Caco-2 (cell line): ENCODE data around the gene TPST2. TPM values are rescaled to one million over a fixed set of nuclear protein-coding genes. Genes with fewer than 3 reads are reported as not detected.
A peak's percentile ranks its signal among the peaks of the same experiment; 100 is the strongest.

Experiments
- BruUV-seq: library from RNA; stranded (reverse); fragments of 400-500 nt; replicated peaks from 2 replicates; lab custom pipeline; 2021; lab: Mats Ljungman, UMichigan
- CTCF ChIA-PET: fragments of 300-600 bp; sonication (Branson Sonifier 250); formaldehyde crosslinking; loops from one replicate; lab custom pipeline; 2022; ENCODE audit warnings: antibody characterized with exemption; lab: Charles Lee
- POLR2A ChIA-PET: fragments of 300-600 bp; sonication (Branson Sonifier 250); formaldehyde crosslinking; loops from one replicate; lab custom pipeline; 2022; ENCODE audit warnings: antibody characterized with exemption; lab: Charles Lee
- DNase-seq, 2 experiments: peaks; one replicate each; pipeline versions ENCODE4 v3.0.0 to v3.0.0-alpha.2; 2020 to 2022
- H3K27me3 ChIP-seq: replicated peaks from 2 replicates; pipeline ENCODE4 v1.6.0; 2011; ENCODE audit warnings: low read length; ENCODE audit not compliant: control insufficient read depth, insufficient read depth
- H3K36me3 ChIP-seq: 2 replicates; pipeline ENCODE4 v1.5.1; 2011; ENCODE audit warnings: low read length; ENCODE audit not compliant: control insufficient read depth, insufficient read depth
- H3K4me1 ChIP-seq: fragments of 250-450 bp; sonication (Bioruptor Pico); 2 replicates; pipeline ENCODE4 v1.5.1; 2020; ENCODE audit warnings: mild to moderate bottlenecking
- H3K4me3 ChIP-seq: 2 replicates; pipeline ENCODE4 v1.5.1; 2011; ENCODE audit warnings: low read depth, mild to moderate bottlenecking, control low read depth, low read length
- H3K9me3 ChIP-seq: fragments of 250-450 bp; sonication (Bioruptor Pico); 2 replicates; pipeline ENCODE4 v1.5.1; 2020; ENCODE audit warnings: mild to moderate bottlenecking, moderate library complexity
- H3K27ac Mint-ChIP-seq: one replicate; pipeline ENCODE4 v1.8.0; 2022; ENCODE audit warnings: mixed read lengths; ENCODE audit not compliant: unreplicated experiment
- H3K27me3 Mint-ChIP-seq: one replicate; pipeline ENCODE4 v1.8.0; 2022; ENCODE audit warnings: mixed read lengths; ENCODE audit not compliant: insufficient read depth, unreplicated experiment
- H3K36me3 Mint-ChIP-seq: one replicate; pipeline ENCODE4 v1.8.0; 2022; ENCODE audit warnings: mild to moderate bottlenecking, mixed read lengths; ENCODE audit not compliant: insufficient read depth, unreplicated experiment
- H3K4me1 Mint-ChIP-seq: one replicate; pipeline ENCODE4 v1.8.0; 2022; ENCODE audit warnings: low read depth, mixed read lengths; ENCODE audit not compliant: unreplicated experiment
- H3K4me3 Mint-ChIP-seq: one replicate; pipeline ENCODE4 v1.8.0; 2022; ENCODE audit warnings: mild to moderate bottlenecking, moderate library complexity, mixed read lengths; ENCODE audit not compliant: unreplicated experiment
- H3K9me3 Mint-ChIP-seq: one replicate; pipeline ENCODE4 v1.8.0; 2022; ENCODE audit warnings: mixed read lengths; ENCODE audit not compliant: unreplicated experiment
- CTCF ChIP-seq, 2 experiments: fragments of 200-600 bp in 1 of 2; IDR thresholded peaks; 1 replicate in 1 of 2; 2 replicates in 1 of 2; pipeline versions ENCODE4 v1.5.1 to v1.8.0; 2011 to 2022; ENCODE audit warnings: antibody characterized with exemption in 1 of 2, control low read depth in 1 of 2, inconsistent platforms in 1 of 2, low read depth in 1 of 2, low read length in 1 of 2, mild to moderate bottlenecking in 1 of 2, moderate library complexity in 1 of 2; ENCODE audit not compliant: insufficient read depth in 1 of 2, severe bottlenecking in 1 of 2, unreplicated experiment in 1 of 2
- intact Hi-C: fragments of 100-400 bp; cut with micrococcal nuclease; formaldehyde crosslinking; loops from one replicate; pipeline ENCODE4 v1.10.0; 2022; ENCODE audit not compliant: unreplicated experiment
- total RNA-seq: library from RNA; stranded (reverse); gene quantifications from 2 replicates; pipeline ENCODE4 v1.2.3, GENCODE V29; 2022

TPST2 gene
- total RNA-seq, 1 experiment from 2014 or later: 9.5 TPM

- H3K4me1 Mint-ChIP-seq: peaks cover 30% of the 10 kb centered on the region
- BruUV-seq: no TSS peak
- peak overlapping the region; percentile 60 for H3K4me3 Mint-ChIP-seq
- DNase-seq: no peak
- TF ChIP-seq CTCF (IDR thresholded peaks at IDR 0.05; ENCODE audit: insufficient read depth in 1 of 2, low read depth in 1 of 2, low read length in 1 of 2, severe bottlenecking in 1 of 2, unreplicated experiment in 1 of 2): no peak
- H3K27me3 Mint-ChIP-seq: no peaks in the 10 kb centered on the region
- H3K4me3 ChIP-seq: no peak overlapping the region
- peaks cover 12% of the 10 kb centered on the region; the same call in 1 of the 2 replicates for H3K4me1 ChIP-seq
- intact Hi-C loops: no loop called here
- H3K36me3 Mint-ChIP-seq: peaks cover 36% of the 10 kb centered on the region
- POLR2A ChIA-PET: no interaction called here
- peaks cover 2% of the 10 kb centered on the region for H3K36me3 ChIP-seq
- H3K9me3 ChIP-seq: no peaks in the 10 kb centered on the region
- no peaks in the 10 kb centered on the region for H3K27me3 ChIP-seq
- no peaks in the 10 kb centered on the region for H3K9me3 Mint-ChIP-seq
- CTCF ChIA-PET: interaction anchor here (0.6 to 0.7 kb wide), 2 partner anchors 94 to 101 kb away, joined by 3 read pairs; no protein-coding TSS in a partner anchor
- H3K27ac Mint-ChIP-seq: peak overlapping the region; percentile 75
These were observed 110.7 kb downstream of the TPST2 start for GRCh38 chr22:26479043-26479791.

- H3K36me3 Mint-ChIP-seq: peaks cover 27% of the 10 kb centered on the region
- no peak overlapping the region for H3K4me3 Mint-ChIP-seq
- BruUV-seq: no TSS peak
- Histone ChIP-seq H3K36me3 (peaks cover 2% of the 10 kb centered on the region), H3K4me1 (peaks cover 6% of the 10 kb centered on the region; the same call in 1 of the 2 replicates), H3K9me3 (no peaks in the 10 kb centered on the region), H3K27me3 (no peaks in the 10 kb centered on the region), H3K4me3 (no peak overlapping the region)
- POLR2A ChIA-PET: no interaction called here
- DNase-seq: no peak
- H3K4me1 Mint-ChIP-seq: peaks cover 22% of the 10 kb centered on the region
- CTCF ChIA-PET: no interaction called here
- intact Hi-C loops: no loop called here
- TF ChIP-seq CTCF (IDR thresholded peaks at IDR 0.05; ENCODE audit: insufficient read depth in 1 of 2, low read depth in 1 of 2, low read length in 1 of 2, severe bottlenecking in 1 of 2, unreplicated experiment in 1 of 2): no peak
- H3K9me3 Mint-ChIP-seq: no peaks in the 10 kb centered on the region
- no peaks in the 10 kb centered on the region for H3K27me3 Mint-ChIP-seq
- H3K27ac Mint-ChIP-seq: peak overlapping the region; percentile 49
These were observed 112.6 kb downstream of the TPST2 start for GRCh38 chr22:26477341-26477731.

GRCh38 chr22:26476705-26477340 is 113.1 kb downstream of the TPST2 start:
- no peak for TF ChIP-seq CTCF (IDR thresholded peaks at IDR 0.05; ENCODE audit: insufficient read depth in 1 of 2, low read depth in 1 of 2, low read length in 1 of 2, severe bottlenecking in 1 of 2, unreplicated experiment in 1 of 2)
- BruUV-seq: no TSS peak
- H3K36me3 ChIP-seq: peaks cover 2% of the 10 kb centered on the region
- Mint-ChIP-seq H3K4me3 (no peak overlapping the region), H3K27ac (no peak overlapping the region), H3K4me1 (peaks cover 18% of the 10 kb centered on the region), H3K36me3 (peaks cover 27% of the 10 kb centered on the region), H3K9me3 (no peaks in the 10 kb centered on the region), H3K27me3 (no peaks in the 10 kb centered on the region)
- DNase-seq: no peak
- no peaks in the 10 kb centered on the region for H3K9me3 ChIP-seq
- H3K27me3 ChIP-seq: no peaks in the 10 kb centered on the region
- CTCF ChIA-PET: no interaction called here
- H3K4me1 ChIP-seq: 0 out of 2 replicates have a peak, but pooled peaks cover 6% of the 10 kb centered on the region
- POLR2A ChIA-PET: no interaction called here
- H3K4me3 ChIP-seq: no peak overlapping the region
- intact Hi-C loops: no loop called here
